PC-3 (cell line): Measurements from ENCODE around the gene HIRA. TPM values are rescaled to one million over a fixed set of nuclear protein-coding genes. Genes with fewer than 3 reads are reported as not detected.
"Not testable (repeated sequence)": the region's sequence is repeated elsewhere in the genome, so short reads cannot be mapped to it uniquely, and the experiment has no call there.

Source experiments
- ATAC-seq: fragments of 200-7000 bp; cut with Tn5 transposase; 2 replicates; pipeline ENCODE4 v1.9.1; 2020; ENCODE audit warnings: mild to moderate bottlenecking, moderate library complexity
- BruUV-seq: library from RNA; stranded (reverse); fragments of 400-500 nt; replicated peaks from 2 replicates; lab custom pipeline; 2021; lab: Mats Ljungman, UMichigan
- CTCF ChIA-PET: fragments of 300-600 bp; sonication (Branson Sonifier 250); formaldehyde crosslinking; loops from one replicate; lab custom pipeline; 2022; ENCODE audit warnings: antibody characterized with exemption; lab: Charles Lee
- POLR2A ChIA-PET: fragments of 300-600 bp; sonication (Branson Sonifier 250); formaldehyde crosslinking; loops from one replicate; lab custom pipeline; 2022; ENCODE audit warnings: antibody characterized with exemption; ENCODE audit not compliant: unreplicated experiment; lab: Charles Lee
- DNase-seq: peaks from one replicate; pipeline ENCODE4 v3.0.0-alpha.2; 2015
- H2AFZ ChIP-seq: fragments of 300-600 bp; sonication (generic); 2 replicates; pipeline ENCODE4 v1.6.0; 2016; ENCODE audit warnings: antibody characterized with exemption, low read length
- H3F3A ChIP-seq: fragments of 300-600 bp; sonication (generic); one replicate; pipeline ENCODE4 v1.6.0; 2017; ENCODE audit warnings: antibody characterized with exemption, low read length, control low read depth, mild to moderate bottlenecking; ENCODE audit not compliant: unreplicated experiment
- H3K27ac ChIP-seq: fragments of 300-600 bp; sonication (generic); 2 replicates; pipeline ENCODE4 v1.5.1; 2016; ENCODE audit warnings: mild to moderate bottlenecking, low read length
- H3K27me3 ChIP-seq: fragments of 300-600 bp; sonication (generic); 2 replicates; pipeline ENCODE4 v1.6.1; 2016; ENCODE audit warnings: low read length, mixed read lengths
- H3K36me3 ChIP-seq: fragments of 300-600 bp; sonication (generic); 2 replicates; pipeline ENCODE4 v1.6.1; 2016; ENCODE audit warnings: low read depth, mixed run types, low read length, mixed read lengths
- H3K4me1 ChIP-seq: fragments of 300-600 bp; sonication (generic); 2 replicates; pipeline ENCODE4 v1.5.1; 2016; ENCODE audit warnings: low read length; ENCODE audit not compliant: insufficient read depth
- H3K4me2 ChIP-seq: fragments of 300-600 bp; sonication (generic); 2 replicates; pipeline ENCODE4 v1.6.0; 2016; ENCODE audit warnings: low read length
- H3K4me3 ChIP-seq: fragments of 300-600 bp; sonication (generic); 2 replicates; pipeline ENCODE4 v1.5.1; 2016; ENCODE audit warnings: mild to moderate bottlenecking, low read length, mixed read lengths
- H3K79me2 ChIP-seq: fragments of 300-600 bp; sonication (generic); 2 replicates; pipeline ENCODE4 v1.6.1; 2017; ENCODE audit warnings: low read length, mixed read lengths
- H3K9ac ChIP-seq: fragments of 300-600 bp; sonication (generic); 2 replicates; pipeline ENCODE4 v1.6.0; 2016; ENCODE audit warnings: mild to moderate bottlenecking, low read length
- H3K9me2 ChIP-seq: fragments of 300-600 bp; sonication (generic); replicated peaks from 2 replicates; pipeline ENCODE4 v1.6.1; 2016; ENCODE audit warnings: mixed run types, low read length, mixed read lengths
- H3K9me3 ChIP-seq: fragments of 300-600 bp; sonication (generic); 2 replicates; pipeline ENCODE4 v1.6.1; 2016; ENCODE audit warnings: low read length, mixed read lengths
- H4K20me1 ChIP-seq: fragments of 300-600 bp; sonication (generic); 2 replicates; pipeline ENCODE4 v1.6.1; 2016; ENCODE audit warnings: low read length, mixed read lengths
- EZH2 ChIP-seq: fragments of 300-600 bp; sonication (generic); IDR thresholded peaks from one replicate; pipeline ENCODE4 v1.6.1; 2017; ENCODE audit warnings: antibody characterized with exemption, mild to moderate bottlenecking, low read length; ENCODE audit not compliant: unreplicated experiment
- EZH2phosphoT487 ChIP-seq: fragments of 300-600 bp; sonication (generic); IDR thresholded peaks from 2 replicates; pipeline ENCODE4 v1.6.1; 2018; ENCODE audit warnings: mild to moderate bottlenecking, antibody characterized with exemption, low read length, borderline replicate concordance
- intact Hi-C: fragments of 100-400 bp; cut with micrococcal nuclease; formaldehyde crosslinking; loops from 2 replicates; pipeline ENCODE4 v1.9.0; 2023
- total RNA-seq: library from RNA; depleted of rRNA; stranded (reverse); fragments of >200 nt; gene quantifications from 2 replicates; pipeline ENCODE4 v1.2.3, GENCODE V29; 2014
- TF ChIP-seq, protein P1 (sequence below): fragments of 300-600 bp; sonication (generic); conservative IDR thresholded peaks from 2 replicates; pipeline ENCODE4 v1.5.1; 2017; ENCODE audit warnings: antibody characterized with exemption, low read depth, mild to moderate bottlenecking, low read length

HIRA gene
- total RNA-seq, 1 experiment from 2014 or later: 12.4 TPM

DNA sequence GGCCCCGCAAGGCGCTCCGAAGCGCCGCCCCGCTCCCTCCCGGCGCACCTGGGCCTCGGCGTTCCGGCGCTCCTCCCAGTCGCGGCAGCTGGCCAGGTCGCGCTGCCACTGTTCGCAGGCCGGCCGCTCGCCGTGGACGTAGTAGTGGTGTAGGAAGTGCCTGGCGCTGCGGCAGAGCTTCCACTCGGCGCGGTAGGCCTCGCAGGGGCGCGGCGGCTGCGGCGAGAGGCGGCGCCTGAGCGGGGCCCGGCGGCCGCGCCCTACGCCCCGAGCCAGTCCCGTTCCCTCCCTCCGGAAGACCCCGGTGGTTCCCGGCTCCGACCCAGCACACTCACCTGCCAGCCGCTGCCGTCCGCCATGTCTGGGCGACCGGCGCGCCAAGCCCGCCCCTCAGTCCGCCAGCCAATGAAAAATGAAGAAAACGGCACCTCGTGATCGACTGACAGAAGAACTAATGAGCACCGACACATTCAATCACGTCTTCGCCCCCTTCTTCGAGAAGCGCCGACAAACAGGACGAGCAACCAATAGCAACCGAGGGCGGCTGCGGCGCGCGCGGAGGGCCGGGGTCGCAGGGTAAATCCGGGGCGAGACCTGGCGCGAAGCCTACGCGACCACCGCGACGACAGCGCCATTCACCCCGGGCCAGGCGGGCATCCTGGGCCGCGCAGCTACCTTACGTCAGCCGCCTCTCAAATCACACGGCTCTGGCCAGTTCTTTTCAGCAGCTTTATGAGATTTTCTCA is 16.0 kb upstream of the HIRA start, which contains the start of gene C22orf39:
C22orf39 (minus strand) TSS at position 382 of the 746 bp plus-strand sequence; CDS start at position 359, 23 bp downstream.
- H3K4me1 ChIP-seq: peaks cover 12% of the 10 kb centered on the region
- H2AFZ ChIP-seq: peak within 1 kb of the TSS; percentile 64
- ATAC-seq: peak; percentile 88
- peak; percentile 87 for DNase-seq
- CTCF ChIA-PET: interaction anchor here (0.6 kb wide), 1 partner anchor 283 kb away, joined by 5 read pairs; no protein-coding TSS in a partner anchor
- H3K36me3 ChIP-seq: peaks cover 2% of the 10 kb centered on the region; the same call in 1 of the 2 replicates
- H3K79me2 ChIP-seq: peaks cover 46% of the 10 kb centered on the region
- peak within 1 kb of the TSS; percentile 87 for H3K9ac ChIP-seq
- BruUV-seq: TSS peak; percentile 53
- H3K27ac ChIP-seq: peak within 1 kb of the TSS; percentile 64
- peak within 1 kb of the TSS; percentile 97 for H3K4me3 ChIP-seq
- H3K9me2 ChIP-seq: no peaks in the 10 kb centered on the region
- POLR2A ChIA-PET: interaction anchor here (0.6 kb wide), 1 partner anchor 157 kb away, joined by 3 read pairs; no protein-coding TSS in a partner anchor
- H3K27me3 ChIP-seq: no peaks in the 10 kb centered on the region
- intact Hi-C loops: no loop called here
- no peaks in the 10 kb centered on the region for H4K20me1 ChIP-seq
- no peaks in the 10 kb centered on the region for H3F3A ChIP-seq
- H3K9me3 ChIP-seq: no peaks in the 10 kb centered on the region
- TF ChIP-seq EZH2 (no peak), EZH2phosphoT487 (no peak)
- TF ChIP-seq, protein P1, sequence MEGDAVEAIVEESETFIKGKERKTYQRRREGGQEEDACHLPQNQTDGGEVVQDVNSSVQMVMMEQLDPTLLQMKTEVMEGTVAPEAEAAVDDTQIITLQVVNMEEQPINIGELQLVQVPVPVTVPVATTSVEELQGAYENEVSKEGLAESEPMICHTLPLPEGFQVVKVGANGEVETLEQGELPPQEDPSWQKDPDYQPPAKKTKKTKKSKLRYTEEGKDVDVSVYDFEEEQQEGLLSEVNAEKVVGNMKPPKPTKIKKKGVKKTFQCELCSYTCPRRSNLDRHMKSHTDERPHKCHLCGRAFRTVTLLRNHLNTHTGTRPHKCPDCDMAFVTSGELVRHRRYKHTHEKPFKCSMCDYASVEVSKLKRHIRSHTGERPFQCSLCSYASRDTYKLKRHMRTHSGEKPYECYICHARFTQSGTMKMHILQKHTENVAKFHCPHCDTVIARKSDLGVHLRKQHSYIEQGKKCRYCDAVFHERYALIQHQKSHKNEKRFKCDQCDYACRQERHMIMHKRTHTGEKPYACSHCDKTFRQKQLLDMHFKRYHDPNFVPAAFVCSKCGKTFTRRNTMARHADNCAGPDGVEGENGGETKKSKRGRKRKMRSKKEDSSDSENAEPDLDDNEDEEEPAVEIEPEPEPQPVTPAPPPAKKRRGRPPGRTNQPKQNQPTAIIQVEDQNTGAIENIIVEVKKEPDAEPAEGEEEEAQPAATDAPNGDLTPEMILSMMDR: no peak
- H3K4me2 ChIP-seq: peak within 1 kb of the TSS; percentile 80

DNA sequence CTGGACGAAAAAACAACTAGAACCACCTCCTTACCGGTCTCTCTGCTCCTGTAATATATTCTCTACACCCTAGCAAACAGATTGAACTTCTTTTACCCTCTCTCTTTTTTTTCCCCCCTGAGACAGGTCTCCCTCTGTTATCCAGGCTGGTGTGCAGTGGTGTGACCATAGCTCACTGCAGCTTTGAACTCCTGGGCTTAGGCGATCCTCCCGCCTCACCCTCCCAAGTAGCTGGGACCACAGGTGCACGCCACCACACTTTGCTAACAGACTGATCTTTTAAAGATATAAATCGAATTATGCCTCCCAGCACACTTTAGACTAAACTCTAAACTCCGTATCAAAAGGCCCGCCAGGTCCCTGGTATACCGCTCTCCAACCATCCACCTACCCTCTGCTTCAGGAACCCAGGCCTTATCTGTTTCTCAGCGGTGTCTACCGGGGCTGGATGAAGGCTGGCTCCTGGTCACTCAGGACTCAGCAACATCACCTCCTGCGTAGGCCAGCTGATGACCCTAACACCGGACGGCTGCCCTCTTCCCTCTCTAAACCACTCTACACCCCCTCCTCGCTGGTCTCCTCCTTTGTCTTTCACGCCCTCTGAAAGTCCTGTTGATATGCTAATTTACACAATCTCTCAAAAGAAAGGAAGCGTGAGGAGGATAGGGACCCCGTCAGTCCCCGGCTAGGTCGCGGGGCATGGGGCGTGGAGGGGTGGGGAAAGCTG is 15.2 kb upstream of the HIRA start:
- Histone ChIP-seq H3K9me2 (no peaks in the 10 kb centered on the region), H3K79me2 (peaks cover 50% of the 10 kb centered on the region), H4K20me1 (no peaks in the 10 kb centered on the region), H3F3A (no peaks in the 10 kb centered on the region), H2AFZ (peak overlapping the region; percentile 64), H3K4me3 (peak overlapping the region; percentile 97), H3K27ac (peak overlapping the region; percentile 64), H3K9me3 (no peaks in the 10 kb centered on the region), H3K9ac (peak overlapping the region; percentile 87), H3K4me1 (peaks cover 12% of the 10 kb centered on the region), H3K36me3 (peaks cover 2% of the 10 kb centered on the region; the same call in 1 of the 2 replicates), H3K4me2 (peak overlapping the region; percentile 80), H3K27me3 (no peaks in the 10 kb centered on the region)
- CTCF ChIA-PET: no interaction called here
- TF ChIP-seq, protein P1: no peak
- TF ChIP-seq EZH2 (no peak), EZH2phosphoT487 (no peak)
- intact Hi-C loops: no loop called here
- peak; percentile 18 for ATAC-seq
- POLR2A ChIA-PET: interaction anchor here (0.6 kb wide), 1 partner anchor 156 kb away, joined by 3 read pairs; no protein-coding TSS in a partner anchor
- BruUV-seq: TSS peak; percentile 42
- no peak for DNase-seq

DNA sequence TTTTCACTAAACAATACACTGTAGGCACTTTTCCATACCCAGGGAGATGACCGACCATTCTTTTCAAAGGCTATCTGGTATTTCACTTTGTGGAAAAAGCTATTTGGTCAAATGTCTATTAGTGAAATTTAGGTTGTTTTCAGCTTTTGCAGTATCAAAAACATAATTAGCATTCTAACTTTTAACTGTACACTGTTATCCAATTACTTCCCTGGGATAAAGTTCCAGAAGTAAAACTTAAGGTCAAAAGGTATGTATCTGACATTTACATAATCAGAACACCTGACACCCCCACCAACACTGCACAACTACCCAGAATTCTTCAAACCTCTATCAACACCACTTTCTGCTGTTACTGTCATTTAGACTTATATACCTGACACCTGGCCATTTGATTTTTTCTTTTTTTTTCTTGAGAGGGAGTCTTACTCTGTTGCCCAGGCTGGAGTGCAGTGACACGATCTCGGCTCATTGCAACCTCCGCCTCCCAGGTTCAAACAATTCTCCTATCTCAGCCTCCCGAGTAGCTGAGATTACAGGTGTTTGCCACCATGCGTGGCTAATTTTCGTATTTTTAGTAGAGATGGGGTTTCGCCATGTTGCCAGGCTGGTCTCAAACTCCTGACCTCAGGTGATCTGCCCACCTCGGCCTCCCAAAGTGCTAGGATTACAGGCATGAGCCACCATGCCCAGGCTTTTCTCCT is 13.9 kb upstream of the HIRA start:
- H2AFZ ChIP-seq, BruUV-seq, H3K9ac ChIP-seq, H3K36me3 ChIP-seq, H3K4me3 ChIP-seq, H3K27me3 ChIP-seq, CTCF ChIA-PET, H3F3A ChIP-seq, H4K20me1 ChIP-seq, H3K4me2 ChIP-seq, ATAC-seq, H3K9me3 ChIP-seq, intact Hi-C loops, H3K9me2 ChIP-seq, DNase-seq, H3K27ac ChIP-seq, POLR2A ChIA-PET: not testable (repeated sequence)
- peaks cover 12% of the 10 kb centered on the region for H3K4me1 ChIP-seq
- H3K79me2 ChIP-seq: peaks cover 57% of the 10 kb centered on the region
